HG03469 (cell line): ENCODE measurements around the gene CDH13.

Experiments
- ATAC-seq: cut with Tn5 transposase; IDR thresholded peaks from one replicate; pipeline ENCODE4 v1.9.1; 2021; ENCODE audit warnings: mild to moderate bottlenecking, moderate library complexity, moderate number of reproducible peaks; ENCODE audit not compliant: unreplicated experiment

Gene CDH13

DNA sequence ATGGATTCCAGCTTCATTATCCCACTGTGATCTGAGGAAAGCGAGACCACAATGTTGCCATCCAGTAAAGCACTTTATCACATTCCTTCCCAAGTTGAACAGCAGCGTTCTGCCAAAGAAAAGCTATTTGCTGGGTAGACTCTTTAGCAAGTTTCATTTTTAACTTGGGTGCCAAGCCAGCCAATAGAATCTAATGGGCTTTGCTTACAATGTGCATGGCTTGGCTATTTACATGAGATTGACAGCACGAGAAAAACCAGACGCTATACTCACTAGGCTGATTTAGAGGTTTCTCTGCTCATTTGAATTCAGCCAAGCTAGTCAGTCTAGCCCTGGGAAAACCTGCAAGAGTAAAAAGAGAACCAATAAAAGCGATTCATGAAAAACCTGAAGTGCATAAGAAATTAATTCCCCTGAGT lies 108.9 kb downstream of the CDH13 start:
- no peak for ATAC-seq

DNA sequence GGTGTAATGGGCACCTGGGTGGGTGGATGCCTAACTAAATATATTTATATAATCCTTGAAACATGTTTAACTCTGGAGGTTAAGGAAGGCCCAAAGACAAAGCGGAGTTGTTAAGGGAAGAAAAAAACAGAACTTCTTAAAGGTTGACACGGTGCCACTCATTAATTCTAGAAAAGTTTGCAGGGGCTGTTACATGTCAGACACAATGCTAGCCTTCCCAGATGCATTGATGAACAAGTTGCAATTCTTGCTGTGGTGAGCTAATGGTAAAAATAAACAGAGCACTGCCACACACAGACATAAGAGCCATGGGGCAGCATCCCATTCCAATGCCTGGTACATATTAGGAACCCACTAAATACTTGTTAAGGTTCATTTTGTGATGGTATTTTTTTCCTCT lies 109.5 kb downstream of the CDH13 start:
- ATAC-seq: no peak

DNA sequence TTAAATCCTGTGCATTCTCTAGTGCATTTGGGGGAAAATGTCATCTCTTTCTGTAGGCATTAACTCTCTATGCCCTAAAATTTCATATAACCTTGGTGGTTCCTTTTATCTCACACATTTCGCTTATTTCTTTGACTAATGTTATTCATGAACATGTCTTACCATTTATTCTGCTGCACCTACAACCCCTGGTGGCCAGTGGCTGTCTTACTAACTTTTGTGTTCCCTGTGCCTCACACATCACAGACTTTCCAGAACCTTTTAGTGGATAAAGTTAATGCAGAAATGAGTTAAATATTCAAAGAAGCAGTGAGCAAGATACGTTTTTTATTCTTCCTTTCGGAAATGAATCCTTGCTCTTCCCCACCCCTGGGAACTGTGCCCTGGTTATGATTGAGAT lies 111.9 kb downstream of the CDH13 start:
- ATAC-seq: no peak

DNA sequence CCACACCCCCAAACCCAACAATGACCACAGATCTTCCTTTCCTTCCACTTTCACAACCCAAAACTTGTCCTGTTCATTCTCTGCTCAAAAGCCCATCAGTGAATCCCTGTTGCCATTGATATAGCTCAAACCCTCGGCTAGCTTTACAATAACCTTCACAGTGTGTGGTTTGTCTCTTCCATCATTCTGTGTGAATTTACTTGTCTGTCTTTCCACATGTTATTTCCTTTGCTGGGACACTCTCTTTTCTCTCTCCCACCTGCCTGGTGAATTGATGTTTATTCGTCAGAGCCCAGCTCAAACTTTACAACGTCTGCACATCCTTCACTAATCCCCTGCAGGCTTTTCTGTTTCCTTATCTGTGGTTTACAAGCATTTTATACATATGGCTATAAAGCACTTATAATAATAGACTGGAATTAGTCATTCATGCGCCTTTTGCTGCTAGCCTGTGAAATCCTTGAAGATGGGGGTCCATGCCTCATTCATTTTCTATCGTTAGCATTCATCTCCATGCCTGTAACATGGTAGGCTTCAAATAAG lies 114.4 kb downstream of the CDH13 start:
- no peak for ATAC-seq

DNA sequence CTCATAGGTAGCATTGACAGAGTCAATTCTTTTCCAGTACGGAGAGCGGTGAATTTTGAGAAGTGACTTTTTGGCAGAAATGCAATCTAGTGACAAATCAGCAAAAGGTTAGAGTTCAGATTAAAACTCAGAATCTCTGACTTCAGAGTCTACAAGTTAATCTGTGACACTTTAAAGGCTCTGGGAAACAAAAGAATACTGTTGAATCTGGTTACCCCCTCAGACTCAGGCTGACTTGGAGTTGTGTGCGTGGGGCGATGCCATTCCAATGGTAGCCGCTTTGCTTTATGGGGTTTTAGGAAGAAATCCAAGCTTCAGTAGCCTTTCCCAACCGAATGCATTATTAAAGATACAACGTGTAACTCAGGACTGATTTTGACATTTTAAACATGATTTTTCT lies 118.2 kb downstream of the CDH13 start:
- ATAC-seq: no peak

DNA sequence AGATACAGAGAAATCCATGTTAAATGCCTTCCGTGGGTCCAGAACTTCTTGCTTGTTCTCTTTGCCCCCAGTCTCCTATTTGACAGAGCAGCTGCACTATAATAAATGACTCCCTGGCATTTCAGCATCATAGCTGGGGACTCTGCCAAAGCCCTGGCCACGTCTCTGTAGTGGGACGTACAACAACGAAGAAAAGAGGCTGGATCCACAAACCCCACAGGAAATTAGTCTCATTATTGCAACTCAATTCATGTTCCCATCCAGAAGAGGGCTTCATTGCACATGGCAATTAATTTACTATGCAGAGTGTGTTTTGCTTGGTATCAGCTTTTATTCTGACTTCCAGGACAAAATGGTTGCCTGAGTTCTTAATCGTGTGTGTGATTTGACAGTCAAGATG lies 121.3 kb downstream of the CDH13 start:
- no peak for ATAC-seq

DNA sequence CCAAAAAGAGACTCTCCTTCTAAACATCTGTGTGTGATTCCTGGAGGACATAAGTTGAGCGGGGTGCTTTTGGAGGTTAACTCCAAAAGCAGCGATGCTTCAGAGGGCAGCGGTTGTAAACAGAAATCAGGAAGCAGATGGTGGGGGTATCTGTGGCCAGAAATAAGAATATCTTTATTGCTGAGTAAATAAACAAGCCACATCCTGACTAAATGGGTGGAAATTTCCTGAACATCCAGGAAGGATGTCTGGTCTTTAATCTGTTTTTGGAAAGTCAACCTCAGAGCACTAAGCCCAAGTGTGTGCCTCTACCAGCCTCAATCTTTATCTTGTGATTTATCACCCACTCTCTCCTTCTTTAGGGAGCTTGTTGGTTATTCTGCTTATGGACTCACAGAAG lies 123.3 kb downstream of the CDH13 start:
- no peak for ATAC-seq

- ATAC-seq: no peak
These were observed 124.3 kb downstream of the CDH13 start for GRCh38 chr16:82751020-82751419.

- ATAC-seq: no peak
These were observed 125.4 kb downstream of the CDH13 start for GRCh38 chr16:82752172-82752571.

- ATAC-seq: no peak
These were observed 127.1 kb downstream of the CDH13 start for GRCh38 chr16:82753821-82754220.

DNA sequence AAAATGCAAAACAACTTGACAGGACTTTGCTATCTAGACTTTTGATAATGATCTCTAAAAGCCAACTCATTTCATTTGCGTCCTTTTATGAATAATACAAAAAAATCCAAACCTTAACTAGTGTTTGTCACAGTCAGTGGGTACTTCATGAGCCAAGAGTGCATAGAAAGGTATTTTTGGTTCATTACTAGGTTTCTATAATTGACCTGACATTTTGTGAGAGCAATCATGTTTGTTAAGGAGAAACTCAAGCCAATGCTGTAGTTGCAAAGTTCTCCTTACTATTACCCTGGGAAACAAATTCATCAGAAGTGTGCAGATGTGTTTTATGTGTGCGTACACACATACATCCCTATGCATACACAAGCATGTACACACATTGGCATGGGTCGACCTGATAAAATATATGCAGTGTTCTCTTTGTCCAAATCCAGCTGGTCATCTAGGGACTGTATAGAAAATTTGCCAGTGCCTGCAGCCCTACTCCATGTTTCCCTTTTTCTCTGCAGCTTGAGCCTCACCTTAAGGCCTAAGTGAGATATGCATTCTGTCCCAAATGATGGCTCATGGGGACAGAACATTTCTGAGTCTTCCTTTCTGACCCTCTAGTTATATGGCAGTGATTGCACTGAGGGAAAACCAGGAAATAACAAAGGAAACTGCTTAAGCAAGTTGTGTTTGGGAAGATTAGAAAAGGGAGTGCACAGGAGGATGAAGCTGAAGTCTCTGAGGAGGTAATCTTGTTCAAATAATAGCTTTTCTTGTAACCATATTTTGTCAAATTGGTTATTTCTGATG lies 128.1 kb downstream of the CDH13 start:
- no peak for ATAC-seq

DNA sequence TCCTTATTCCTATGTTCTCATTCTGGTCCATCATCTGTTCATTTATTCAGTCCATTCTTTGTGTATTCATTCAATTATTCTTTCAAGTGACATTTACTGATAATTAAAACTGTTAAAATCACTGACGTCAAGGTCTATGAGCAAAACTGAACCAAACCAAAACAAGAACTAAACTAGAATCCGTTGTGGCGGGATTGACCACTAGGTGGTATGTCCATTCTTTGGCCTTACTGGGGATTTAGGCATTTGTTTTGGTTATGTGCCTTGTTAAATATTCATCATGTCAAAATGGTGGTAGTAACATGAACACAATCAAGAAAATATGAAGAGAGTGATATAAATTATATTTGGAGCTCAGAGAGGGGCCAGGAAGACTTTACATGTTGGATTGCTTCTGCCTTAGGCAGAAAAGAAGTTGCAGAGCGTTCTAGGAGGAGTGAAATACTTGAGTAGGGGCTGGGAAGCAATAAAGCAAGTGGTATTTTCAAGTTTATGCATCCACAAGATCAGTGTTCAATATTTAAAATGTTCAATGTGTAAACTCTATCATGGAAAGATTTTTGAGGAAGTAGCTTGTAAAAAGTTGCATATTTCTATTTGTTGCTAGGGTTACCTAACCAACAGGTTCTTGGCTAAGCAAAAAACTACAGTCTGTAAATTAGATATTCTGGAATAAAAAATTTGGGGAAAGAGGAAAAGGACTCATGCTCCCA lies 129.0 kb downstream of the CDH13 start:
- ATAC-seq: no peak

- ATAC-seq: no peak
These were observed 129.5 kb downstream of the CDH13 start for GRCh38 chr16:82756283-82756599.

DNA sequence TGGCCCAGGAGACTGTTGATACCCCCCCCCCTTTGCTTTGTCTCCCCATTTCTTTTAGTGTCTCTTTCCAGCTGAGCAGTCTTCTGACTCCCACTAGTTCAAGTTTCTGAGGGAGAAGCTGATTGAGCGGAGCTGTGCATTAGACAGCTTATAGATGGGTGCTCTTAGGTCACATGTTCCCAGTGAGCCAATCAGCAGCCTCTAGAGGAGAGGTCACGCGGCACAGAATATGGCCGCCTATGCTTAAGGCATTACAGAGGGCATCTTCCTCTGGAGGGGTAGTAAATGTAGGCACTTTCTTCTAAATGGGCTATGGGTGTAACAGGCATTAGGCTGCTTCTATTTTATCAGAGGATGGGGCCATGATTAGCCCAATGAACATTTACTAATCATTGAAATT lies 131.6 kb downstream of the CDH13 start:
- no peak for ATAC-seq

DNA sequence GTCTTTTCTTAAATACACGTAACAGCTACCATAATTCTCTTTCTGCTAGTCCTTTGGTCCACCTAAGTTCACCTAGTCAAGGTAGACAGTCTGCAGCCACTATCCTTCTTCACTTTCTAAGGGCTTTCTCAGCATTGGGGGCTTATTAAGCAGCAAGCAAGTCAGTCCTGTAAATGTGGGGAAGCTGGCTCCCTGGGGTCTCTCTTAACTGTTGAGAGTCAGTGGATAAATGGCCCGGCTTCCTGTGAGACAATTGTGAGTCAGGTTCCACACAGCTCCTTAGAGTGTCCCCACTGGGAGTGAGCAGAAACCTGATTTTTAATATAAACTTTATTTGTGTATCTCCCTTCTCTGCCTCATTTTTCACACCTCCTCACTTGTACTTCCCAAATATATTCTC lies 132.1 kb downstream of the CDH13 start:
- ATAC-seq: no peak

DNA sequence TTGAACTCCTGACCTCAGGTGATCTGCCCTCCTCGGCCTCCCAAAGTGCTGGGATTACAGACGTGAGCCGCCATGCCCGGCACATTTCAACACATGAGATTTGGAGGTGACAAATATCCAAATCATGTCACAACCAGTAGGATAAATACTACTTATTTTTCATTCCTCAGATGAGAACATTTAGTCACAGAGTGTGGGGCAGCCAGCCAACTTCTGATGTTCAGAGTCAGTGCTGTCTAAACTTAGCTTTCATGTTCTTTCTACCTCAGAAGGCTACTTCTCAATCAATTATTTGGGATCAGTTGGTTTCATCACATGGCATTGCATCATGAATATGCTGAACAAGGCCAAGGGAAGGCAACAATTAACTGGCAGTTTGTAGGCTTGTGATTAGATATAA lies 134.5 kb downstream of the CDH13 start:
- ATAC-seq: no peak

- no peak for ATAC-seq
These were observed 135.1 kb downstream of the CDH13 start for GRCh38 chr16:82761858-82762257.

GRCh38 chr16:82763371-82763770 lies 136.6 kb downstream of the CDH13 start:
- no peak for ATAC-seq

- ATAC-seq: no peak
These were observed 140.4 kb downstream of the CDH13 start for GRCh38 chr16:82767198-82767597.

- no peak for ATAC-seq
These were observed 141.0 kb downstream of the CDH13 start for GRCh38 chr16:82767808-82768207.

DNA sequence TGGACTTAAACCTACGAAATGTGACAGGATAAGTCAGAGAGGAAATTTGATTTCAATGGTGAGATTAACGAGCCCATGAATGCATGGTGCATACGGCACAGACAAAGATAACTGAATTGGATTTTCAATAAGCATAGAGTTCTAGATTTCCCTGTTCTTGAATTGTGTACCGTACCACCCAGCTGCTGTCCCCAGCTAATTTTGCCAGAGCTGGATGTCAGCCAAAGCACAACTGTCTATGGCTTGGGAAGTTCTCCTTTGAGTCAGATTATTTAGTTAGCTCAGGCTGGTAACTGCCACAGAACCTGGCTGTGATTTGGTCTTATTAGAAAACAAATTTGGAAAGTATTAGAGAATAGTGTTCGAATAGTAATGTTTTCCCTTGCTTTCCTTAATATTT lies 143.1 kb downstream of the CDH13 start:
- no peak for ATAC-seq

- ATAC-seq: no peak
These were observed 145.4 kb downstream of the CDH13 start for GRCh38 chr16:82772215-82772614.
